Natural killer cell (primary cell): Measurements from ENCODE around the gene FLT1. TPM values are rescaled to one million over a fixed set of nuclear protein-coding genes. Genes with fewer than 3 reads are reported as not detected.

Experiments used
- ATAC-seq, 3 donors: fragments of 150-1000 bp in 2 of 3; fragments of 200-7000 bp in 1 of 3; cut with Tn5 transposase; 1 replicate in 1 of 3; 2 replicates in 2 of 3; pipeline ENCODE4 v1.10.0; 2021; ENCODE audit warnings: mild to moderate bottlenecking in 2 of 3, moderate library complexity in 2 of 3
- DNase-seq, 2 donors: peaks; one replicate each; pipeline versions ENCODE4 v3.0.0 to v3.0.0-alpha.2; 2013 to 2021; ENCODE audit warnings: mixed read lengths in 1 of 2
- H3K27ac ChIP-seq: one replicate; pipeline ENCODE4 v1.5.1; 2013; ENCODE audit warnings: mild to moderate bottlenecking, low read length
- H3K27me3 ChIP-seq: one replicate; pipeline ENCODE4 v1.6.1; 2013; ENCODE audit warnings: low read length; ENCODE audit not compliant: control insufficient read depth, insufficient read depth
- H3K36me3 ChIP-seq: one replicate; pipeline ENCODE4 v1.6.1; 2013; ENCODE audit warnings: low read length; ENCODE audit not compliant: control insufficient read depth, insufficient read depth
- H3K4me1 ChIP-seq: one replicate; pipeline ENCODE4 v1.6.1; 2013; ENCODE audit warnings: low read length; ENCODE audit not compliant: control insufficient read depth, insufficient read depth
- H3K4me3 ChIP-seq: one replicate; pipeline ENCODE4 v1.5.1; 2013; ENCODE audit warnings: low read length
- H3K9me3 ChIP-seq: one replicate; pipeline ENCODE4 v1.6.1; 2013; ENCODE audit warnings: low read length; ENCODE audit not compliant: control insufficient read depth, insufficient read depth
- H3K27ac Mint-ChIP-seq, 2 donors: one replicate each; pipeline ENCODE4 v1.8.0; 2022; ENCODE audit warnings: mild to moderate bottlenecking in 2 of 2, mixed read lengths in 2 of 2, moderate library complexity in 1 of 2
- H3K27me3 Mint-ChIP-seq, 2 donors: one replicate each; pipeline ENCODE4 v1.8.0; 2022; ENCODE audit warnings: low read depth in 2 of 2, mixed read lengths in 2 of 2
- H3K36me3 Mint-ChIP-seq: one replicate; pipeline ENCODE4 v1.8.0; 2022; ENCODE audit warnings: mixed read lengths
- H3K4me1 Mint-ChIP-seq, 2 donors: one replicate each; pipeline ENCODE4 v1.8.0; 2022; ENCODE audit warnings: mixed read lengths in 2 of 2
- H3K4me3 Mint-ChIP-seq: one replicate; pipeline ENCODE4 v1.8.0; 2022; ENCODE audit warnings: mild to moderate bottlenecking, moderate library complexity, mixed read lengths
- H3K9me3 Mint-ChIP-seq, 2 donors: one replicate each; pipeline ENCODE4 v1.8.0; 2022; ENCODE audit warnings: mixed read lengths in 2 of 2
- CTCF ChIP-seq: fragments of 200-600 bp; IDR thresholded peaks from one replicate; pipeline ENCODE4 v1.8.0; 2022; ENCODE audit warnings: antibody characterized with exemption
- WGBS: methylation state at CpG from one replicate; pipeline ENCODE4 v1.1.7; 2013; ENCODE audit warnings: missing lambda C conversion rate; ENCODE audit not compliant: insufficient coverage; 5-methylcytosine and 5-hydroxymethylcytosine counted together
- intact Hi-C: fragments of 100-400 bp; cut with micrococcal nuclease; formaldehyde crosslinking; loops from one replicate; pipeline ENCODE4 v1.14.2; 2022
- total RNA-seq, 4 donors: library from RNA; stranded (reverse); fragments of 120-200 nt in 1 of 4; gene quantifications; one replicate each; pipeline versions ENCODE4 v1.2.3 to v1.2.4, GENCODE V29; 2013 to 2022

Gene FLT1
- total RNA-seq, 3 donors from 2014 or later (not counting 1 experiment from before 2014, with no cell fraction given), result 0.05 to 0.43 (median 0.07) TPM

GRCh38 chr13:28299916-28300315 is 195.0 kb downstream of the FLT1 start:
- no peak for TF ChIP-seq CTCF
- no peaks in the 10 kb centered on the region for H3K4me1 ChIP-seq
- H3K27me3 ChIP-seq, result no peaks in the 10 kb centered on the region
- H3K9me3 ChIP-seq, result no peaks in the 10 kb centered on the region
- intact Hi-C loops, result no loop called here
- peaks cover 2% of the 10 kb centered on the region for H3K36me3 ChIP-seq
- H3K27ac ChIP-seq, result no peak overlapping the region
- H3K9me3 Mint-ChIP-seq, result no peaks in the 10 kb centered on the region
- no peak overlapping the region for H3K4me3 Mint-ChIP-seq
- no peaks in the 10 kb centered on the region for H3K36me3 Mint-ChIP-seq
- no peak overlapping the region for H3K4me3 ChIP-seq
- no peak for ATAC-seq
- no peak for DNase-seq
- no peaks in the 10 kb centered on the region for H3K27me3 Mint-ChIP-seq
- H3K4me1 Mint-ChIP-seq, result peaks cover 14 to 18% of the 10 kb centered on the region in 2 donors
- H3K27ac Mint-ChIP-seq, result no peak overlapping the region
- 100% methylated on average over 1 of the region's 2 CpGs for WGBS

- 99% methylated on average over 3 of the region's 3 CpGs for WGBS
- no peak for DNase-seq
- no peak for TF ChIP-seq CTCF
- Mint-ChIP-seq H3K4me3 (no peak overlapping the region), H3K27me3 (no peaks in the 10 kb centered on the region), H3K4me1 (peaks cover 10 to 14% of the 10 kb centered on the region in 2 donors), H3K36me3 (no peaks in the 10 kb centered on the region), H3K9me3 (no peaks in the 10 kb centered on the region), H3K27ac (no peak overlapping the region)
- Histone ChIP-seq H3K9me3 (no peaks in the 10 kb centered on the region), H3K36me3 (peaks cover 21% of the 10 kb centered on the region), H3K27ac (no peak overlapping the region), H3K4me3 (no peak overlapping the region), H3K4me1 (no peaks in the 10 kb centered on the region), H3K27me3 (no peaks in the 10 kb centered on the region)
- intact Hi-C loops, result no loop called here
- ATAC-seq, result no peak
Measured at GRCh38 chr13:28297341-28297740, 197.6 kb downstream of the FLT1 start.

GRCh38 chr13:28286263-28286662 is 208.7 kb downstream of the FLT1 start:
- Mint-ChIP-seq H3K27me3 (no peaks in the 10 kb centered on the region), H3K4me1 (peaks cover 7 to 21% of the 10 kb centered on the region in 2 donors), H3K27ac (peak overlapping the region in 1 of 2 donors; percentile 63), H3K9me3 (no peaks in the 10 kb centered on the region), H3K4me3 (no peak overlapping the region), H3K36me3 (peaks cover 28% of the 10 kb centered on the region)
- no peaks in the 10 kb centered on the region for H3K4me1 ChIP-seq
- ATAC-seq (no peak), DNase-seq (no peak)
- WGBS, result 63% methylated on average over 1 of the region's 1 CpG
- H3K36me3 ChIP-seq, result peaks cover 65% of the 10 kb centered on the region
- no peaks in the 10 kb centered on the region for H3K27me3 ChIP-seq
- no peaks in the 10 kb centered on the region for H3K9me3 ChIP-seq
- no peak overlapping the region for H3K27ac ChIP-seq
- no peak overlapping the region for H3K4me3 ChIP-seq
- TF ChIP-seq CTCF, result no peak
- intact Hi-C loops, result no loop called here

- H3K4me1 ChIP-seq, result no peaks in the 10 kb centered on the region
- H3K4me1 Mint-ChIP-seq, result peaks cover 7 to 21% of the 10 kb centered on the region in 2 donors
- H3K27ac ChIP-seq, result no peak overlapping the region
- WGBS, result no CpG with 5 or more reads among the region's 3 CpGs
- H3K27me3 Mint-ChIP-seq, result no peaks in the 10 kb centered on the region
- no peak for TF ChIP-seq CTCF
- H3K36me3 ChIP-seq, result peaks cover 66% of the 10 kb centered on the region
- intact Hi-C loops, result no loop called here
- no peak overlapping the region for H3K4me3 Mint-ChIP-seq
- H3K9me3 Mint-ChIP-seq, result no peaks in the 10 kb centered on the region
- DNase-seq (no peak), ATAC-seq (no peak)
- H3K27me3 ChIP-seq, result no peaks in the 10 kb centered on the region
- no peak overlapping the region for H3K4me3 ChIP-seq
- H3K27ac Mint-ChIP-seq, result no peak overlapping the region
- H3K36me3 Mint-ChIP-seq, result peaks cover 41% of the 10 kb centered on the region
- H3K9me3 ChIP-seq, result no peaks in the 10 kb centered on the region
Measured at GRCh38 chr13:28283600-28283999, 211.3 kb downstream of the FLT1 start.
